HG03460 (cell line): ENCODE data around the gene FUBP3.
A peak's percentile ranks its signal among the peaks of the same experiment; 100 is the strongest.
"Not testable (repeated sequence)": the region's sequence is repeated elsewhere in the genome, so short reads cannot be mapped to it uniquely, and the experiment has no call there.

Source experiments
- ATAC-seq: cut with Tn5 transposase; IDR thresholded peaks from one replicate; pipeline ENCODE4 v1.9.1; 2021; ENCODE audit not compliant: unreplicated experiment

The FUBP3 gene

DNA sequence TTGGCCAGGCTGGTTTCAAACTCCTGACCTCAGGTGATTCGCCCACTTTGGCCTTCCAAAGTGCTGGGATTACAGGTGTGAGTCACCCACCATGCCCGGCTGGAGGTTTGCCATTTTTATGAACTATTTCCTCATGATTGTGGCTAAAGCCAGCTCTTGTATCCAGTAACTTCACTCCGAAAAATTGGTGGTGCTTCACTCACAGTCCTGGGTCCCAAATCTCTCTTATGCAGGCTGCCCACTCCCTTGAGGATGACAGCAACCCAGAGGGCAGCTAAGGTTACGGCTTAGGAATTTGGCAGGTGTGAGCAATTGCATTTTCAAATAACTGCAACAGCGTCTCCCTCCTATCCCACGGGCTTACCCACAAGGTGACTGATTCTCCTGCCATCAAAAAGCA lies 23.4 kb upstream of the FUBP3 start:
- ATAC-seq, result no peak

GRCh38 chr9:130556396-130557076 lies 22.8 kb upstream of the FUBP3 start:
- ATAC-seq, result no peak

GRCh38 chr9:130557077-130557468 lies 22.3 kb upstream of the FUBP3 start:
- ATAC-seq, result no peak

DNA sequence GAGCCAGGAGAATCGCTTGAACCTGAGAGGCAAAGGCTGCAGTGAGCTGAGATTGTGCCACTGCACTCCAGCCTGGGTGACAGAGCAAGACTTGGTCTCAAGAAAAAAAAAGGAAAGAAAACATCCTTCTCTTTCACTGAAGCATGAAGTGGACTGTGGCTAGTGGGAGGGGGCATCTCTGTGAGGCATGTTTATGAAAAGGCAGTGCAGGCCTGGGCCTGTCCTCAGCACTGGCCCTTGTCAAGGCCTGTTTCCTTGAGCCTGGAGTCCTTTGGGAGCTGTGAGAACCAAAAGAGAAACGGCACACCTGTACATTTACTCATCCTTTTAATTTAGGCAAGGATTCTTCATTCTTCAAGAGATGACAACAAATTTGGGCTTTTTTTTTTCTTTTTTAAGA lies 18.3 kb upstream of the FUBP3 start:
- ATAC-seq, result no peak

DNA sequence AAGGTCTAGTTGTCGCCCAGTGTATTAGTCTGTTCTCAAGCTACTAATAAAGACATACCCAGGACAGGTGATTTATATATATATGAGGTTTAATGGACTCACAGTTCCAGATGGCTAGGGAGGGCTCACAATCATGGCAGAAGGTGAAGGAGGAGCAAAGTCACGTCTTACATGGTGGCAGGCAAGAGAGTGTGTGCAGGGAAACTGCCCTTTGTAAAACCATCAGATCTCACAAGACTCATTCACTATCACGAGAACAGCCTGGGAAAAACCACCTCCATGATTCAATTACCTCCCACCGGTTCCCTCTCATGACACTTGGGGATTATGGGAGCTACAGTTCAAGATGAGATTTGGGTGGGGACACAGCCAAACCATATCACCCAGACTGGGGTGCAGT lies 16.9 kb upstream of the FUBP3 start:
- ATAC-seq, result not testable (repeated sequence)

GRCh38 chr9:130563797-130564196 lies 15.6 kb upstream of the FUBP3 start:
- ATAC-seq, result no peak

DNA sequence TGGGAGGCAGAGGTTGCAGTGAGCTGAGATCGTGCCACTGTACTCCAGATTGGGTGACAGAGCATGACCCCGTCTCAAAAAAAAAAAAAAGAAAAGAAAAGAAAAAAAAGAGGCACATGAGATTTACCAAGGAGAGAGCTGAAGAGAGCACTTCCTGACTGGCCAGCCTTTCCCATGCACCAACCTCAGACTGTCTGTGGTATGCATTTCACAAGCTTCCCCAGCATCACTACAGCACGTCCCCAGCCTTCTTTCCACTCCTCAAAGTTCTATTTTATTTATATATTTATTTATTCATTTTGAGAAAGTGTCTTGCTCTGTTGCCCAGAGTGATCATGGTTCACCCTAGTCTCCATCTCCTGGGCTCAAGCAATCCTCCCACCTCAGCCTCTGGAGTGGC lies 13.6 kb upstream of the FUBP3 start:
- ATAC-seq, result no peak

DNA sequence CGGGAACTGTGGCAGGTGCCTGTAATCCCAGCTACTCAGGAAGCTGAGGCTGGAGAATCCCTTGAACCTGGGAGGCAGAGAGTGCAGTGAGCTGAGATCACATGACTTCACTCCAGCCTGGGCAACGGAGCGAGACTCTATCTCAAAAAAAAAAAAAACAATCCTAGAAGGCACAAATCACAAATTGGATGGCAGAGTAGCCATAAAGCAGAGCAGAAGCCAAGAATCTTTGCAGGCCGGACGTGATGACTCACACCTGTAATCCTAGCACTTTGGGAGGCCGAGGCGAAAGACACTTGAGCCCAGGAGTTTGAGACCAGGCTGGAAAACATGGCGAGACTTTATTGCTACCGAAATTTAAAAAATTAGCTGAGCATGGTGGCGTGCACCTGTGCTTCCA lies 9.2 kb upstream of the FUBP3 start:
- ATAC-seq, result no peak

- no peak for ATAC-seq
Measured at GRCh38 chr9:130575514-130575913, 3.9 kb upstream of the FUBP3 start.

DNA sequence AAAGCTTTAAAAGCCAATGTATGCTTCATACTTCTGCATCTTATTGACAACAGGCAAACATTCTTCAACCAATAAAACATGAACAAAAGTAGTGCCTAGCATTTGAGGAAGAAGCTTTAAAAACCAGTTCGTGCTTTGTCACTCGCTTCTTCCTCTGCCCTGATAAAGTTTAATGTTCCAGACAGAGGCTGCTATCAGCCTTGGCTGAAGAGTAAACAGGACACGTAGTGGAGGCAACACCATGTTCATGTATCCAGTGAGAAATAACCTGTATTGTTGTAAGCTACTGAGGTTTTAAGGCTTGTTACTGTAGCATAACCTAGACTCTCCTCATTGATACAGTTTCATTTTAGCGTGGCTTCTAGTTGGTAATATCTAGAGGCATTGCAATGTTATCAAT lies 3.2 kb upstream of the FUBP3 start:
- no peak for ATAC-seq

GRCh38 chr9:130579738-130580463 lies 524 bp downstream of the FUBP3 start:
- ATAC-seq, result peak; percentile 28

DNA sequence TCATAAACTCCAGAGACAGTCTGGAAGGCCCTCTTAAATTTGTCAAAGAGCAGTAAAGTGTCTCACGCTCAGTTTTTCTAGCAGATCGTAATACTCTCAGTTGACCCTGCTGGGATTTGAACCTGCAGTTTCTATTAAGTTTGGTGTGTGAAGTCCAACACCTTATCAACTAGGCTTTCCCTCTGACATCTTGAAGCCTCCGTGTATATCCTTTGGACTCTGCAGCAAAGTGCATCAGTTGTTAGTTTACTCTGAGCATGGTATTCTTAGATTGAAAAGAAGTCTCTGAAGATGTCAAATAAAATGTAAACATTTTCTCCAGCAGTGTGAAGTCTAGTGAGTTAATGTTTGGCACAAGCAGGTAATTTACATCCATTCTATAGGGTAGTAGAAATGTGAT lies 2.4 kb downstream of the FUBP3 start:
- ATAC-seq, result no peak

GRCh38 chr9:130583271-130583670 lies 3.9 kb downstream of the FUBP3 start:
- no peak for ATAC-seq

DNA sequence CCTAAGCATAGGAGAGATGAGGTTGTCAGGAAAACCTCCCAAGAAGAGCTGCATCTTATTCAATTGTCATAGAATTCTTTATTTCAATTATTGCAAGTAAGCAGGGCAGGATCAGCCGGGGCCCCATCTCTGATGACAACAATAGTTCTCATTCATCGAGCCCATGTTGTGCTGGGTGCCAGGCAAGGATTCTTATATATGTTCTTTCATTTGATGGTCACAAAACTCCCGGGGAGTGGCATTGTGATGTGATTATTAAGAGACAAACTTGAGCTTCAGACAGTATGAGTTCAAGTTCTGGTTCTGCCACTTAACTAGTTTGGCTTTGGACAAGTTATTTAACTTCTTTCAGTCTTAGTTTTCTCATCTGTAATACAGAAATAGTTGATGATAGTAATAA lies 8.5 kb downstream of the FUBP3 start:
- no peak for ATAC-seq

DNA sequence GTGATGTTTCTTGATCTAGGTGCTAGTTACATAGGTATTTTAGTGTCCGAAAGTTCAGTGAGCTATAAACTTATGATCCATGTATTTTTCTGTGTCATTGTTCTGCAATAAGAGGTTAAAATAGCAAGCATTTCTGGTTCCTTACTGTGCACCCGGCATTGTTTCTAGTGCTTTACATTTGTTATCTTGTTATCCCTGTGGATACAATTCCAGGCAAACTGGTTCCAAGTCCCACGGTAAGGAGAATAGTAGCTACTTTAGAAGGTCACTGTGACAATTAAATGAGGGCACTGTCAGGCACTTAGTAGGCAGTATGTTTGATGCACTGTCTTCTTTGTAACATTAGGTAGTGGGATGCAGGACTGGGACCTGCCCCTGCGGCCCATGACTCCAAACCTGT lies 9.0 kb downstream of the FUBP3 start:
- ATAC-seq, result no peak

DNA sequence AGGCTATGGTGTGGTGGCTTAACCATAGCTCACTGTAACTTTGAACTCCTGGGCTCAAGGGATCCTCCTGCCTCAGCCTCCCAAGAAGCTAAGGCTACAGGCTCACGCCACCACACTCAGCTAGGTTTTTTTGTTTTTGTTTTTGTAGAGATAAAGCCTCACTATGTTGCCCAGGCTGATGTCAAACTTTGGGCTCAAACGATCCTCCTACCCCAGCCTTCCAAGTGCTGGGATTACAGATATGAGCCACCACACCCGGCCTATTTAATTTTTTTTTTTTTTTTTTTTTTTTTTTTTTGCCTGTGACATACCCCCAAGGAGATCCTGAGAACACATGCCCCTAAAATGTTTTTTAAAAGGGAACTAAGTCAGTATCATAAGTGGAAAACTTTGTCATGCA lies 10.4 kb downstream of the FUBP3 start:
- no peak for ATAC-seq

DNA sequence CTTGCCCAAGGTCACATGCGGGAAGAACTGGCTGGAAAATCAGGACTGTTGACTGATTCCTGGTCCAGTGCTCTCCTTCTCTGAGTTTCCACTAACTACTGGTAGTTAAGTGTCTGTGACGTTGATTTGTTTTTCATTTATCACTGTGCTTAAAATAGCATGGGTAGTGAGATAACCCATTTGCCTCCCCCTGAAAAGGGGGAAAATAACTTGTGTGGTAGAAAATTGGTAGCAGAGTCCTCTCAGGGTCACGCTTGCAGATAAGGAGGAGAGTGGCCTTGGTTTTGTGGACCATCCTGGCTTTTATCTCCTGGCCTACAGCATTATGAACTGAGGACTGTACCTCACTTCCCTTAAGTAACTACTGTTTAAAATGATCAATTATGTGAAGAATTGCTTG lies 10.9 kb downstream of the FUBP3 start:
- ATAC-seq, result no peak

DNA sequence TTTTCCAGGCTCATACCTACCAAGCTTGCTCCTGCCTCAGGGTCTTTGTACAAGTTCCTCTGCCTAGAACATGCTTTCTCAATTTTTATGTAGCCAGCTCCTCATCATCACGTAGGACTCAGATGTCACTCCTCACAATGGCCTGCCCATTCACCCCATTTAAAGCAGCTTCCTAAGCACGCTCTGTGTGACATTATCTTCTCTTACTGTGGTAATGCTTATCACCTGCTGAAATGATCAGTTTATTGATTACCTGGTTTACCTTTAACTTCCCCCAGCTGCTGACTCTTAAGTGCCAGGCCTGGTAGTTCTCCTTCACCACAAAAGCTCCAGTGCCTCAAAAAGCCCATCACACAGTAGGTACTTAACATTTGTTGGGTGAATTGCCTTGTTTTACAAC lies 13.6 kb downstream of the FUBP3 start:
- ATAC-seq, result no peak

DNA sequence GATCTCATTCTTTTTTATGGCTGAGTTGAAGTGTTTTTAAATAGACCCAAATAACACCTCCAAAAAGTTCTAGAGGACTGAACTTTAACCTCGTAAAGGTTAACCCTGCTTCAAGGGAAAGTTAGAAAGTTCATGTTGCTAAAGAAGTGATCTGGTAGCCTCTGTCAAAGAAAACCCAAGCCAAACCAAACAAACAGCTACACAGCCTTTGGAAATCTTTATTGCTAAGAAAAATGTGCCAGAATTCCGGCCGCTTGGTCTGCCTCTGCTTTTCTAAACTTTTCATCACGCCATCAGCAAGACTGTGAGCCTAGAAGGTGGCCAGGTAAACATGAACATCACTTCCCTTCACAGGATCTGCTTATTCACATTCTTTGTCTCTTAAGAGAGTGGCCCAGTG lies 17.9 kb downstream of the FUBP3 start:
- no peak for ATAC-seq

- ATAC-seq, result no peak
Measured at GRCh38 chr9:130598188-130598587, 18.8 kb downstream of the FUBP3 start.

DNA sequence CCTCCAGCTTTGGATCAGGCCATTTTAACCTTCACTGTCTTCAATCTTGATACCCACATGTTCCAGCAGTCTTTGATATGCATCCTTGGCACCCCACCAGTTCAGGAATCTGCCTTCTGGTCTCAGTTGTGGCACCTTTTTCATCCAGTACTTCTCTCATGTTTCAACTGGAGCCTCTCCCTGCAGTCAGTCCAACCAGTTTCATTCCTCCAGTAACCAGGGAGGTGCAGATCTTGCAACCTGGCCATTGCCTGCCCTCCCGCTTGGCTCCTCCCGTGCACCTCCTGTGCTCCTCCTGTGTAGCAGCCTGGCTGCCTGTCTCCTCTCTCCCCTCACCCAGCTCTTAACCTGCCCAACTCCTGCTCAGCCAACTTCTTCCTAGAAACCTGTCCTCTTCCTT lies 20.2 kb downstream of the FUBP3 start:
- ATAC-seq, result no peak

DNA sequence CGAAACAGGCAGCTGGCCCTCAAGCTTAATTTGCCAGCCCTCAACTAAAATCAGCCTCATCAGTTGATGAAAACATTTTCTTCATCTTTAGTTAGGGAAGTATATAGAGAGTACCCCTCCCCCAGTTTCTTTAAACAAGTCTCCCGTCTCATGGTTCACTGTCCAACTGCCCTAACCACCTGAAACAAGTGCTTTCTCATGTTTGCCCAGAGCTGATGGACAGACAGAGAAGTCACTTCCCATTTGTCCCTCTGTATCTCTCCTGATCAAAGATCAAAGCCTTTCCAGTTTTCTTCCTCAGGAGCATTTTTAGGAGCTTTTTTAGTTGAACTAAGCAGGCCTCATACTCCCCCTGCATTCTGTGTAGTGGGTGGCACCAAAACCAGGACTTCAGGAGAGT lies 21.7 kb downstream of the FUBP3 start:
- ATAC-seq, result no peak

DNA sequence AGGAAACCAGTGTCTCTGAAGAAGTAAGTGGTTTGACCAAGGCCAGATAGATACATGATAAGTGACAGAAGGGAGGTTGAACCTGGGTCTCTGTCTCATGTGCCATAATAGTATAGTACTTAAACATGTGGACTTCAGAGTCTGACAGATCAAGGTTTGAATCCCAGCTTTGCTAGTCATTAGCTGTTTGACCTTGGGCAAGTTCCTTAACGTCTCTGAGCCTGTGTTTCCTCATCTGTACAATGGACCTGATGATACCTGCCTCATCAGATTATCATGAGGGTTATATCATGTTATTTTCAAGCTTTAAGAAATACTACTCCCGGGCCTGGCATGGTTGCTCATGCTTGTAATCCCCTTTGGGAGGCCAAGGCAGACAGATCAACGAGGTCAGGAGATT lies 24.9 kb downstream of the FUBP3 start:
- no peak for ATAC-seq
